Measurements from ENCODE around the gene ABR. TPM values are rescaled to one million over a fixed set of nuclear protein-coding genes. Genes with fewer than 3 reads are reported as not detected.

ABR gene
- total RNA-seq, 1 donor from 2014 or later: 70.9 TPM

DNA sequence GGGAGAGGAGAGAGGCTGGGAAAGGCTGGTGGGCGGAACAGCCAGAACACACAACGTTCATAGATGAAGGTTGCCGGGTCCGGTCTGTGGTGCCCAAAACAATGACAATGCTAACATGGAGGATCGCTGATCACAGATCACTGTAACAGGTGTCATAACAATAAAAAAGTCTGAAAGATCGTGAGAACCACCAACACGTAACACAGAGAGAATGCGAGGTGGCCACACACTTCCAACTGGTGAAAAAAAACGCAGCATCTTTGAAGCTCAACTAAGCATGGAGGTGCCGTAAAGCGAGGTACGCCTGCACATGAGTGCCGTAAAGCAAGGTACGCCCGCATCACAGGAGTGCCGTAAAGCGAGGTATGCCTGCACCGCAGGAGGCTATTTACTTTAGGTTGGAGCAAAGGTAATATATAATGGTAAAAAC lies 42.3 kb downstream of the ABR start:
- peaks cover 2% of the 10 kb centered on the region for H3K27me3 ChIP-seq (ENCODE audit: insufficient read depth, low read length)
- H3K4me3 ChIP-seq (ENCODE audit: insufficient read depth, low read depth, low read length): no peak overlapping the region
- H3K27ac Mint-ChIP-seq (ENCODE audit: unreplicated experiment): no peak overlapping the region
- peaks cover 12% of the 10 kb centered on the region for H3K27me3 Mint-ChIP-seq (ENCODE audit: low read depth, unreplicated experiment)
- H3K9me3 ChIP-seq (ENCODE audit: insufficient read depth, low read depth, low read length): no peaks in the 10 kb centered on the region
- peak; percentile 22 for DNase-seq (ENCODE audit: low read depth)
- no peaks in the 10 kb centered on the region for H3K79me2 ChIP-seq (ENCODE audit: insufficient read depth, low read length)
- no peak overlapping the region for H2AFZ ChIP-seq (ENCODE audit: low read depth, low read length)
- peaks cover 15% of the 10 kb centered on the region for H3K4me1 ChIP-seq (ENCODE audit: insufficient read depth, low read length)
- H3K27ac ChIP-seq (ENCODE audit: low read depth, low read length): no peak overlapping the region
- no peaks in the 10 kb centered on the region for H3K9me3 Mint-ChIP-seq (ENCODE audit: unreplicated experiment)
- peaks cover 6% of the 10 kb centered on the region for H4K20me1 ChIP-seq (ENCODE audit: insufficient read depth, low read length)
- peaks cover 4% of the 10 kb centered on the region for H3K4me1 Mint-ChIP-seq (ENCODE audit: low read depth, unreplicated experiment)
- H3K36me3 Mint-ChIP-seq (ENCODE audit: low read depth, unreplicated experiment): peaks cover 7% of the 10 kb centered on the region
- H3K36me3 ChIP-seq (ENCODE audit: insufficient read depth, low read length): no peaks in the 10 kb centered on the region
- TF ChIP-seq, protein P1, sequence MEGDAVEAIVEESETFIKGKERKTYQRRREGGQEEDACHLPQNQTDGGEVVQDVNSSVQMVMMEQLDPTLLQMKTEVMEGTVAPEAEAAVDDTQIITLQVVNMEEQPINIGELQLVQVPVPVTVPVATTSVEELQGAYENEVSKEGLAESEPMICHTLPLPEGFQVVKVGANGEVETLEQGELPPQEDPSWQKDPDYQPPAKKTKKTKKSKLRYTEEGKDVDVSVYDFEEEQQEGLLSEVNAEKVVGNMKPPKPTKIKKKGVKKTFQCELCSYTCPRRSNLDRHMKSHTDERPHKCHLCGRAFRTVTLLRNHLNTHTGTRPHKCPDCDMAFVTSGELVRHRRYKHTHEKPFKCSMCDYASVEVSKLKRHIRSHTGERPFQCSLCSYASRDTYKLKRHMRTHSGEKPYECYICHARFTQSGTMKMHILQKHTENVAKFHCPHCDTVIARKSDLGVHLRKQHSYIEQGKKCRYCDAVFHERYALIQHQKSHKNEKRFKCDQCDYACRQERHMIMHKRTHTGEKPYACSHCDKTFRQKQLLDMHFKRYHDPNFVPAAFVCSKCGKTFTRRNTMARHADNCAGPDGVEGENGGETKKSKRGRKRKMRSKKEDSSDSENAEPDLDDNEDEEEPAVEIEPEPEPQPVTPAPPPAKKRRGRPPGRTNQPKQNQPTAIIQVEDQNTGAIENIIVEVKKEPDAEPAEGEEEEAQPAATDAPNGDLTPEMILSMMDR (IDR thresholded peaks at IDR 0.05; ENCODE audit: insufficient read depth, low read depth, low read length): no peak
- TF ChIP-seq EZH2 (IDR thresholded peaks at IDR 0.05; ENCODE audit: insufficient read depth, low read length): no peak
- no peak for FAIRE-seq
- H3K4me3 Mint-ChIP-seq (ENCODE audit: unreplicated experiment): no peak overlapping the region
- no peak overlapping the region for H3K4me2 ChIP-seq (ENCODE audit: low read length)
- no peak overlapping the region for H3K9ac ChIP-seq (ENCODE audit: low read length)

DNA sequence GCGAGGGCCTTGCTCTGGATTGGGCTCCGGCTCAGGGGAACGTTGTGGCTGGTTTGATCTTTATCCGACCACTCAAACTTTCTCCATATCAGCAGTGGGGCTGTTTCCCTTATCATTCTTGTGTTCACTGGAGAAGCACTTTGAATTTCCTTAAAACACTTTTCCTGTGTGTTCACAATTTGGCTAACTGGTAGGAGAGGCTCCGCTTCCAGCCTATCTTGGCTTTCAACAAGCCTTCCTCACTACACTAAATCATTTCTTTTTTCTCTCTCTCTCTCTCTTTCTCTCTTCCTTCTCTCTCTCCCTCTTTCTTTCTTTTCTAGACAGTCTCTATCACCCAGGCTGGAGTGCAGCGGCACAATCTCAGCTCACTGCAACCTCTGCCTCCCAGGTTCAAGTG lies 43.0 kb downstream of the ABR start:
- Histone ChIP-seq H3K79me2 (ENCODE audit: insufficient read depth, low read length) (no peaks in the 10 kb centered on the region), H2AFZ (ENCODE audit: low read depth, low read length) (no peak overlapping the region), H3K4me1 (ENCODE audit: insufficient read depth, low read length) (peaks cover 15% of the 10 kb centered on the region), H3K27me3 (ENCODE audit: insufficient read depth, low read length) (peaks cover 2% of the 10 kb centered on the region), H3K4me2 (ENCODE audit: low read length) (no peak overlapping the region), H3K4me3 (ENCODE audit: insufficient read depth, low read depth, low read length) (no peak overlapping the region), H4K20me1 (ENCODE audit: insufficient read depth, low read length) (peaks cover 6% of the 10 kb centered on the region), H3K9me3 (ENCODE audit: insufficient read depth, low read depth, low read length) (no peaks in the 10 kb centered on the region), H3K9ac (ENCODE audit: low read length) (no peak overlapping the region), H3K27ac (ENCODE audit: low read depth, low read length) (no peak overlapping the region), H3K36me3 (ENCODE audit: insufficient read depth, low read length) (no peaks in the 10 kb centered on the region)
- no peak for TF ChIP-seq EZH2 (IDR thresholded peaks at IDR 0.05; ENCODE audit: insufficient read depth, low read length)
- TF ChIP-seq, protein P1 (IDR thresholded peaks at IDR 0.05; ENCODE audit: insufficient read depth, low read depth, low read length): no peak
- DNase-seq (ENCODE audit: low read depth): no peak
- Mint-ChIP-seq H3K4me1 (ENCODE audit: low read depth, unreplicated experiment) (peaks cover 4% of the 10 kb centered on the region), H3K36me3 (ENCODE audit: low read depth, unreplicated experiment) (peaks cover 7% of the 10 kb centered on the region), H3K4me3 (ENCODE audit: unreplicated experiment) (peak overlapping the region; percentile 28), H3K27ac (ENCODE audit: unreplicated experiment) (no peak overlapping the region), H3K27me3 (ENCODE audit: low read depth, unreplicated experiment) (peaks cover 14% of the 10 kb centered on the region), H3K9me3 (ENCODE audit: unreplicated experiment) (no peaks in the 10 kb centered on the region)
- no peak for FAIRE-seq

DNA sequence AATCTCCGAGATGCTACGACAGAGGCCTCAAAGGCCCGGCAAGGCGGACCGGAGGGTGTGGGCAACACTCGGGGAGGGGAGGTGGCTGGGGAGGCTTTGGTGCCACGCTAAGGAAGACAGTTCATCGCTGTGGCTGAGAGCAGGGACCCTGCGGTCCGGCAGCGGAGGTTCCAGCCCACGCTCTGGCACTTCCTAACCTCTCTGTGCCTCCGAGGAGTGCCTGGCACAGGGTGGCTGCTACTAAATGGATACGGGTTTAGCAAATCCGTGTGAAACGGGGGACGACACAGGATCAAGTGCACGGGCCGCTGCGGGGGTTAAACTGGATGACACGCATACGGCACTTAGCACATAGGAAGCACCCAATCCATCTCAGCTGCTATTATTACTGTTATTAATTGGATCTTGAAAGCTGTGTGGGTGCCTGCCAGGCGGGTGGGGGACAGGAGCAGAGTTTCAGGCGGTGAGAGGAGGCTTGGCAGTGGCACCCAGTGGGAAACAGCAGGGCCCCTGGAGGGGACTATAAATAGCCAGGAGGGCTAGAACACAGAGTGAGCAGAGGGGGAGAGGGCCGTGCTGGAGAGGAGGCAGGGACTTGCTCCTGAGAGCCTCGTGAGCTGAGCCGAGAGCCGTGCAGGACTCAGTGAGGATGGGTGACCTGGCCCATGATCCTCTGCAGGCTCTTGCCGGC lies 45.0 kb downstream of the ABR start:
- Histone ChIP-seq H3K27me3 (ENCODE audit: insufficient read depth, low read length) (no peaks in the 10 kb centered on the region), H3K9me3 (ENCODE audit: insufficient read depth, low read depth, low read length) (no peaks in the 10 kb centered on the region), H3K79me2 (ENCODE audit: insufficient read depth, low read length) (no peaks in the 10 kb centered on the region), H3K27ac (ENCODE audit: low read depth, low read length) (no peak overlapping the region), H2AFZ (ENCODE audit: low read depth, low read length) (no peak overlapping the region), H3K36me3 (ENCODE audit: insufficient read depth, low read length) (no peaks in the 10 kb centered on the region), H3K4me3 (ENCODE audit: insufficient read depth, low read depth, low read length) (no peak overlapping the region), H4K20me1 (ENCODE audit: insufficient read depth, low read length) (peaks cover 11% of the 10 kb centered on the region), H3K9ac (ENCODE audit: low read length) (no peak overlapping the region), H3K4me1 (ENCODE audit: insufficient read depth, low read length) (peaks cover 14% of the 10 kb centered on the region), H3K4me2 (ENCODE audit: low read length) (no peak overlapping the region)
- H3K27ac Mint-ChIP-seq (ENCODE audit: unreplicated experiment): no peak overlapping the region
- no peak overlapping the region for H3K4me3 Mint-ChIP-seq (ENCODE audit: unreplicated experiment)
- H3K4me1 Mint-ChIP-seq (ENCODE audit: low read depth, unreplicated experiment): peaks cover 2% of the 10 kb centered on the region
- FAIRE-seq: no peak
- H3K9me3 Mint-ChIP-seq (ENCODE audit: unreplicated experiment): no peaks in the 10 kb centered on the region
- TF ChIP-seq, protein P1 (IDR thresholded peaks at IDR 0.05; ENCODE audit: insufficient read depth, low read depth, low read length): no peak
- no peak for TF ChIP-seq EZH2 (IDR thresholded peaks at IDR 0.05; ENCODE audit: insufficient read depth, low read length)
- DNase-seq (ENCODE audit: low read depth): no peak
- H3K27me3 Mint-ChIP-seq (ENCODE audit: low read depth, unreplicated experiment): peaks cover 20% of the 10 kb centered on the region
- peaks cover 2% of the 10 kb centered on the region for H3K36me3 Mint-ChIP-seq (ENCODE audit: low read depth, unreplicated experiment)

Measured in astrocyte (in vitro differentiated cells and primary cell).